ENCODE measurements around the gene CGRRF1. TPM values are rescaled to one million over a fixed set of nuclear protein-coding genes. Genes with fewer than 3 reads are reported as not detected.
A peak's percentile ranks its signal among the peaks of the same experiment; 100 is the strongest.

The CGRRF1 gene
- polyA plus RNA-seq, 1 donor, result 16.0 TPM

- H3K27me3 ChIP-seq (ENCODE audit: control insufficient read depth, insufficient read depth, low read length), result no peaks in the 10 kb centered on the region
- no peaks in the 10 kb centered on the region for H3K9me3 ChIP-seq (ENCODE audit: control insufficient read depth, low read depth, low read length)
- no peak overlapping the region for H3K27ac ChIP-seq (ENCODE audit: low read length)
- no peak for DNase-seq
- no peaks in the 10 kb centered on the region for H3K4me1 ChIP-seq (ENCODE audit: control insufficient read depth, insufficient read depth, low read length)
- WGBS (ENCODE audit: insufficient coverage, low lambda C conversion rate), result 92% methylated on average over 2 of the region's 5 CpGs
- H3K4me3 ChIP-seq (ENCODE audit: low read length), result no peak overlapping the region
- H3K36me3 ChIP-seq (ENCODE audit: control insufficient read depth, insufficient read depth, low read length), result no peaks in the 10 kb centered on the region
These were observed 61.1 kb downstream of the CGRRF1 start for GRCh38 chr14:54570631-54571415.

- Histone ChIP-seq H3K27ac (ENCODE audit: low read length) (no peak overlapping the region), H3K36me3 (ENCODE audit: control insufficient read depth, insufficient read depth, low read length) (no peaks in the 10 kb centered on the region), H3K4me3 (ENCODE audit: low read length) (no peak overlapping the region), H3K27me3 (ENCODE audit: control insufficient read depth, insufficient read depth, low read length) (no peaks in the 10 kb centered on the region), H3K9me3 (ENCODE audit: control insufficient read depth, low read depth, low read length) (no peaks in the 10 kb centered on the region), H3K4me1 (ENCODE audit: control insufficient read depth, insufficient read depth, low read length) (no peaks in the 10 kb centered on the region)
- WGBS (ENCODE audit: insufficient coverage, low lambda C conversion rate), result no CpG with 5 or more reads among the region's 2 CpGs
- DNase-seq, result no peak
These were observed 62.6 kb downstream of the CGRRF1 start for GRCh38 chr14:54572316-54572715.

GRCh38 chr14:54574528-54574927 lies 64.8 kb downstream of the CGRRF1 start:
- no peak for DNase-seq
- Histone ChIP-seq H3K4me3 (ENCODE audit: low read length) (no peak overlapping the region), H3K36me3 (ENCODE audit: control insufficient read depth, insufficient read depth, low read length) (no peaks in the 10 kb centered on the region), H3K27me3 (ENCODE audit: control insufficient read depth, insufficient read depth, low read length) (no peaks in the 10 kb centered on the region), H3K4me1 (ENCODE audit: control insufficient read depth, insufficient read depth, low read length) (no peaks in the 10 kb centered on the region), H3K9me3 (ENCODE audit: control insufficient read depth, low read depth, low read length) (no peaks in the 10 kb centered on the region), H3K27ac (ENCODE audit: low read length) (no peak overlapping the region)
- 100% methylated on average over 2 of the region's 6 CpGs for WGBS (ENCODE audit: insufficient coverage, low lambda C conversion rate)

GRCh38 chr14:54577494-54577893 lies 67.8 kb downstream of the CGRRF1 start:
- Histone ChIP-seq H3K36me3 (ENCODE audit: control insufficient read depth, insufficient read depth, low read length) (no peaks in the 10 kb centered on the region), H3K27ac (ENCODE audit: low read length) (no peak overlapping the region), H3K9me3 (ENCODE audit: control insufficient read depth, low read depth, low read length) (no peaks in the 10 kb centered on the region), H3K4me3 (ENCODE audit: low read length) (no peak overlapping the region), H3K27me3 (ENCODE audit: control insufficient read depth, insufficient read depth, low read length) (no peaks in the 10 kb centered on the region), H3K4me1 (ENCODE audit: control insufficient read depth, insufficient read depth, low read length) (peaks cover 3% of the 10 kb centered on the region)
- no peak for DNase-seq
- WGBS (ENCODE audit: insufficient coverage, low lambda C conversion rate), result no CpG with 5 or more reads among the region's 6 CpGs

GRCh38 chr14:54577977-54578376 lies 68.3 kb downstream of the CGRRF1 start:
- peaks cover 3% of the 10 kb centered on the region for H3K4me1 ChIP-seq (ENCODE audit: control insufficient read depth, insufficient read depth, low read length)
- no CpG with 5 or more reads among the region's 3 CpGs for WGBS (ENCODE audit: insufficient coverage, low lambda C conversion rate)
- H3K36me3 ChIP-seq (ENCODE audit: control insufficient read depth, insufficient read depth, low read length), result no peaks in the 10 kb centered on the region
- no peak overlapping the region for H3K4me3 ChIP-seq (ENCODE audit: low read length)
- H3K9me3 ChIP-seq (ENCODE audit: control insufficient read depth, low read depth, low read length), result no peaks in the 10 kb centered on the region
- peak; percentile 25 to 29 for DNase-seq
- H3K27me3 ChIP-seq (ENCODE audit: control insufficient read depth, insufficient read depth, low read length), result no peaks in the 10 kb centered on the region
- H3K27ac ChIP-seq (ENCODE audit: low read length), result no peak overlapping the region

GRCh38 chr14:54579621-54580020 lies 69.9 kb downstream of the CGRRF1 start:
- no peaks in the 10 kb centered on the region for H3K27me3 ChIP-seq (ENCODE audit: control insufficient read depth, insufficient read depth, low read length)

GRCh38 chr14:54580933-54581332 lies 71.2 kb downstream of the CGRRF1 start:
- H3K27me3 ChIP-seq (ENCODE audit: control insufficient read depth, insufficient read depth, low read length), result no peaks in the 10 kb centered on the region
- peaks cover 3% of the 10 kb centered on the region for H3K4me1 ChIP-seq (ENCODE audit: control insufficient read depth, insufficient read depth, low read length)
- no peak overlapping the region for H3K4me3 ChIP-seq (ENCODE audit: low read length)
- no peaks in the 10 kb centered on the region for H3K36me3 ChIP-seq (ENCODE audit: control insufficient read depth, insufficient read depth, low read length)
- no peak overlapping the region for H3K27ac ChIP-seq (ENCODE audit: low read length)
- no peak for DNase-seq
- no CpG with 5 or more reads among the region's 3 CpGs for WGBS (ENCODE audit: insufficient coverage, low lambda C conversion rate)
- H3K9me3 ChIP-seq (ENCODE audit: control insufficient read depth, low read depth, low read length), result no peaks in the 10 kb centered on the region

More at GRCh38 chr14:54579621-54580020, 69.9 kb downstream of the CGRRF1 start:
- peak; percentile 70 to 81 for DNase-seq
- no peak overlapping the region for H3K4me3 ChIP-seq (ENCODE audit: low read length)
- no CpG with 5 or more reads among the region's 1 CpG for WGBS (ENCODE audit: insufficient coverage, low lambda C conversion rate)
- H3K27ac ChIP-seq (ENCODE audit: low read length), result peak overlapping the region; percentile 63
- no peaks in the 10 kb centered on the region for H3K36me3 ChIP-seq (ENCODE audit: control insufficient read depth, insufficient read depth, low read length)
- no peaks in the 10 kb centered on the region for H3K9me3 ChIP-seq (ENCODE audit: control insufficient read depth, low read depth, low read length)
- peaks cover 3% of the 10 kb centered on the region for H3K4me1 ChIP-seq (ENCODE audit: control insufficient read depth, insufficient read depth, low read length)

GRCh38 chr14:54582334-54582733 lies 72.6 kb downstream of the CGRRF1 start:
- Histone ChIP-seq H3K27me3 (ENCODE audit: control insufficient read depth, insufficient read depth, low read length) (no peaks in the 10 kb centered on the region), H3K9me3 (ENCODE audit: control insufficient read depth, low read depth, low read length) (no peaks in the 10 kb centered on the region), H3K27ac (ENCODE audit: low read length) (no peak overlapping the region), H3K4me3 (ENCODE audit: low read length) (no peak overlapping the region), H3K4me1 (ENCODE audit: control insufficient read depth, insufficient read depth, low read length) (peaks cover 3% of the 10 kb centered on the region), H3K36me3 (ENCODE audit: control insufficient read depth, insufficient read depth, low read length) (no peaks in the 10 kb centered on the region)
- no CpG with 5 or more reads among the region's 7 CpGs for WGBS (ENCODE audit: insufficient coverage, low lambda C conversion rate)
- DNase-seq, result no peak

- no peaks in the 10 kb centered on the region for H3K9me3 ChIP-seq (ENCODE audit: control insufficient read depth, low read depth, low read length)
- H3K36me3 ChIP-seq (ENCODE audit: control insufficient read depth, insufficient read depth, low read length), result no peaks in the 10 kb centered on the region
- peaks cover 3% of the 10 kb centered on the region for H3K4me1 ChIP-seq (ENCODE audit: control insufficient read depth, insufficient read depth, low read length)
- no peaks in the 10 kb centered on the region for H3K27me3 ChIP-seq (ENCODE audit: control insufficient read depth, insufficient read depth, low read length)
- H3K4me3 ChIP-seq (ENCODE audit: low read length), result no peak overlapping the region
- 20% methylated on average over 1 of the region's 1 CpG for WGBS (ENCODE audit: insufficient coverage, low lambda C conversion rate)
- no peak for DNase-seq
- no peak overlapping the region for H3K27ac ChIP-seq (ENCODE audit: low read length)
These were observed 74.4 kb downstream of the CGRRF1 start for GRCh38 chr14:54584097-54584496.

- H3K9me3 ChIP-seq (ENCODE audit: control insufficient read depth, low read depth, low read length), result no peaks in the 10 kb centered on the region
- no peaks in the 10 kb centered on the region for H3K36me3 ChIP-seq (ENCODE audit: control insufficient read depth, insufficient read depth, low read length)
- no peak for DNase-seq
- no peaks in the 10 kb centered on the region for H3K4me1 ChIP-seq (ENCODE audit: control insufficient read depth, insufficient read depth, low read length)
- no peak overlapping the region for H3K4me3 ChIP-seq (ENCODE audit: low read length)
- no peaks in the 10 kb centered on the region for H3K27me3 ChIP-seq (ENCODE audit: control insufficient read depth, insufficient read depth, low read length)
- H3K27ac ChIP-seq (ENCODE audit: low read length), result no peak overlapping the region
- 90% methylated on average over 2 of the region's 3 CpGs for WGBS (ENCODE audit: insufficient coverage, low lambda C conversion rate)
These were observed 75.5 kb downstream of the CGRRF1 start for GRCh38 chr14:54585214-54585613.
